NT2/D1 (cell line): ENCODE measurements around the gene KLF4.
A peak's percentile ranks its signal among the peaks of the same experiment; 100 is the strongest.

Experiments used
- DNase-seq: peaks from one replicate; pipeline ENCODE4 v3.0.0-alpha.2; 2011; ENCODE audit warnings: low read depth, low spot score
- H3K27me3 ChIP-seq: 2 replicates; pipeline ENCODE4 v1.6.0; 2011; ENCODE audit warnings: mild to moderate bottlenecking; ENCODE audit not compliant: insufficient read length, insufficient read depth
- H3K36me3 ChIP-seq: 2 replicates; pipeline ENCODE4 v1.6.1; 2011; ENCODE audit warnings: mild to moderate bottlenecking, low read length, mixed read lengths; ENCODE audit not compliant: insufficient read depth, insufficient read length
- H3K4me1 ChIP-seq: 2 replicates; pipeline ENCODE4 v1.5.1; 2011; ENCODE audit not compliant: insufficient read depth, insufficient read length
- H3K4me3 ChIP-seq: 2 replicates; pipeline ENCODE4 v1.5.1; 2011; ENCODE audit warnings: low read depth; ENCODE audit not compliant: insufficient read length
- H3K9ac ChIP-seq: 2 replicates; pipeline ENCODE4 v1.6.0; 2011; ENCODE audit warnings: low read depth; ENCODE audit not compliant: insufficient read length
- H3K9me3 ChIP-seq: 2 replicates; pipeline ENCODE4 v1.5.1; 2011; ENCODE audit warnings: mild to moderate bottlenecking, low read length; ENCODE audit not compliant: insufficient read depth
- SUZ12 ChIP-seq: IDR thresholded peaks from 2 replicates; pipeline ENCODE4 v1.6.1; 2011; ENCODE audit not compliant: insufficient read length, insufficient read depth; ENCODE audit errors: extremely low read depth
- YY1 ChIP-seq: IDR thresholded peaks from 2 replicates; pipeline ENCODE4 v1.6.1; 2011; ENCODE audit not compliant: insufficient read length, insufficient read depth
- ZNF274 ChIP-seq: IDR thresholded peaks from 2 replicates; pipeline ENCODE4 v1.6.1; 2011; ENCODE audit warnings: mild to moderate bottlenecking, low read depth, low read length

KLF4 gene

GRCh38 chr9:107474124-107474523, 15.4 kb downstream of the KLF4 start:
- no peak for DNase-seq
- H3K9ac ChIP-seq = no peak overlapping the region
- H3K4me1 ChIP-seq = no peaks in the 10 kb centered on the region
- no peaks in the 10 kb centered on the region for H3K36me3 ChIP-seq
- no peak for TF ChIP-seq SUZ12
- no peak for TF ChIP-seq YY1
- TF ChIP-seq ZNF274 = no peak
- H3K4me3 ChIP-seq = no peak overlapping the region
- H3K9me3 ChIP-seq = no peaks in the 10 kb centered on the region
- H3K27me3 ChIP-seq = no peaks in the 10 kb centered on the region

- H3K27me3 ChIP-seq = no peaks in the 10 kb centered on the region
- H3K9ac ChIP-seq = no peak overlapping the region
- no peaks in the 10 kb centered on the region for H3K4me1 ChIP-seq
- no peaks in the 10 kb centered on the region for H3K9me3 ChIP-seq
- no peak overlapping the region for H3K4me3 ChIP-seq
- TF ChIP-seq ZNF274 = no peak
- TF ChIP-seq SUZ12 = no peak
- TF ChIP-seq YY1 = no peak
- no peaks in the 10 kb centered on the region for H3K36me3 ChIP-seq
- DNase-seq = peak; percentile 64
These were observed 16.8 kb downstream of the KLF4 start for GRCh38 chr9:107472581-107473340.

GRCh38 chr9:107471552-107471951, 18.0 kb downstream of the KLF4 start:
- Histone ChIP-seq H3K4me3 (no peak overlapping the region), H3K9me3 (no peaks in the 10 kb centered on the region), H3K36me3 (no peaks in the 10 kb centered on the region), H3K9ac (no peak overlapping the region), H3K27me3 (peaks cover 11% of the 10 kb centered on the region), H3K4me1 (no peaks in the 10 kb centered on the region)
- TF ChIP-seq YY1 (no peak), SUZ12 (no peak), ZNF274 (no peak)
- no peak for DNase-seq

GRCh38 chr9:107467416-107467815, 22.2 kb downstream of the KLF4 start:
- DNase-seq = no peak
- peaks cover 31% of the 10 kb centered on the region for H3K27me3 ChIP-seq
- H3K4me1 ChIP-seq = peaks cover 2% of the 10 kb centered on the region
- H3K9me3 ChIP-seq = no peaks in the 10 kb centered on the region
- H3K36me3 ChIP-seq = no peaks in the 10 kb centered on the region
- no peak for TF ChIP-seq YY1
- TF ChIP-seq SUZ12 = no peak
- no peak for TF ChIP-seq ZNF274
- no peak overlapping the region for H3K4me3 ChIP-seq
- H3K9ac ChIP-seq = no peak overlapping the region

GRCh38 chr9:107466826-107467225, 22.7 kb downstream of the KLF4 start:
- TF ChIP-seq YY1 = no peak
- no peak for TF ChIP-seq SUZ12
- no peak for TF ChIP-seq ZNF274
- Histone ChIP-seq H3K9me3 (no peaks in the 10 kb centered on the region), H3K4me1 (peaks cover 2% of the 10 kb centered on the region), H3K4me3 (no peak overlapping the region), H3K9ac (no peak overlapping the region), H3K27me3 (peaks cover 31% of the 10 kb centered on the region), H3K36me3 (no peaks in the 10 kb centered on the region)
- DNase-seq = no peak

- Histone ChIP-seq H3K4me1 (peaks cover 2% of the 10 kb centered on the region), H3K9me3 (no peaks in the 10 kb centered on the region), H3K27me3 (peaks cover 31% of the 10 kb centered on the region), H3K9ac (peak overlapping the region; percentile 88), H3K4me3 (peak overlapping the region; percentile 72), H3K36me3 (no peaks in the 10 kb centered on the region)
- DNase-seq = no peak
- TF ChIP-seq ZNF274 (no peak), SUZ12 (peak; percentile 44)
These were observed 23.8 kb downstream of the KLF4 start for GRCh38 chr9:107465467-107466451.

GRCh38 chr9:107464516-107464915, 25.1 kb downstream of the KLF4 start:
- Histone ChIP-seq H3K9ac (no peak overlapping the region), H3K36me3 (no peaks in the 10 kb centered on the region), H3K4me3 (no peak overlapping the region), H3K4me1 (peaks cover 2% of the 10 kb centered on the region), H3K9me3 (no peaks in the 10 kb centered on the region), H3K27me3 (peaks cover 31% of the 10 kb centered on the region)
- DNase-seq = no peak
- TF ChIP-seq YY1 (no peak), SUZ12 (no peak), ZNF274 (no peak)
